Measurements from ENCODE around the gene DOCK3. TPM values are rescaled to one million over a fixed set of nuclear protein-coding genes. Genes with fewer than 3 reads are reported as not detected.

The DOCK3 gene
- total RNA-seq, 1 experiment from 2014 or later: 5.6 TPM

DNA sequence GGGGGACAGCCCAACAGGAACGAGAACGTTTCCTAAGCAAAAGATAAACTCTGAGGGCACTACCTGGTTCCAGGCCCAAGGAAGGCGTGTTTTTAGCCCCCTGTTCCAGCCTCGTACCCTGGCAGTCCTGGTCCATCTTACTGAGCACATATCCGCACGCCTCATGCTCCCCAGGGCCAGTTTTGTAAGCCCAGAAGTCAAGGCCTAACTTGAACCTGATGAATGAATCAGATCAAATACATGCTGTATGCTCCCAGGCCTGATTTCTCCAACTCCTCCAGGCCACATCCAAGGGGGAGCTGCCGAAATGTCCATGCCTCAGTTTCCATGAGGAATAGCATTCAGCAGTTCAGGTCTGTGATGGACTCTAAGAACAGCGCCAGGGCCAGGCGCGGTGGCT lies 14.3 kb upstream of the DOCK3 start:
- no peak overlapping the region for H3K27ac Mint-ChIP-seq

DNA sequence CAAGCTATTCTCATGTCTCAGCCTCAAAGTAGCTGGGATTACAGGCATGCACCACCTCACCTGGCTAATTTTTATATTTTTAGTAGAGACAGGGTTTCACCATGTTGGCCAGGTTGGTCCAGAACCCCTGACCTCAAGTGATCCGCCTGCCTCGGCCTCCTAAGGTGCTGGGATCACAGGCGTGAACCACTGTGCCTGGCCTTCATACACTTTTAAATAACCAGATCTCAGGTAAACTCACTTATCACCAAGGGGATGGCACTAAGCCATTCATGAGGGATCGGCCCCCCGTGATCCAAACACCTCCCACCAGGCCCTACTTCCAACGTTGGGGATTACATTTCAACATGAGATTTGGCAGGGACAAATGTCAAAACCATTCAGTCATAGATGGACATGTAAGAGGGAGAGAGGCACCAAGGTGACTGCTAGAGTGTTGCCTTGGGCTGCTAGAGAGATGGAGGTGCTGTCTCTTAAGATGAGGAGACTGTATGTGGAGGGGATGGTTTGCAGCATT lies 13.3 kb upstream of the DOCK3 start:
- ChIA-PET POLR2A (no interaction called here), CTCF (no interaction called here)
- Mint-ChIP-seq H3K9me3 (no peaks in the 10 kb centered on the region), H3K4me1 (peaks cover under 1% of the 10 kb centered on the region; the same call in 1 of the 2 replicates), H3K4me3 (no peak overlapping the region), H3K27me3 (ENCODE audit: low read depth) (peaks cover 3% of the 10 kb centered on the region; the same call in 1 of the 2 replicates), H3K36me3 (no peaks in the 10 kb centered on the region), H3K27ac (no peak overlapping the region)
- DNase-seq (ENCODE audit: low spot score) (no peak), ATAC-seq (no peak)
- TF ChIP-seq, protein P1, sequence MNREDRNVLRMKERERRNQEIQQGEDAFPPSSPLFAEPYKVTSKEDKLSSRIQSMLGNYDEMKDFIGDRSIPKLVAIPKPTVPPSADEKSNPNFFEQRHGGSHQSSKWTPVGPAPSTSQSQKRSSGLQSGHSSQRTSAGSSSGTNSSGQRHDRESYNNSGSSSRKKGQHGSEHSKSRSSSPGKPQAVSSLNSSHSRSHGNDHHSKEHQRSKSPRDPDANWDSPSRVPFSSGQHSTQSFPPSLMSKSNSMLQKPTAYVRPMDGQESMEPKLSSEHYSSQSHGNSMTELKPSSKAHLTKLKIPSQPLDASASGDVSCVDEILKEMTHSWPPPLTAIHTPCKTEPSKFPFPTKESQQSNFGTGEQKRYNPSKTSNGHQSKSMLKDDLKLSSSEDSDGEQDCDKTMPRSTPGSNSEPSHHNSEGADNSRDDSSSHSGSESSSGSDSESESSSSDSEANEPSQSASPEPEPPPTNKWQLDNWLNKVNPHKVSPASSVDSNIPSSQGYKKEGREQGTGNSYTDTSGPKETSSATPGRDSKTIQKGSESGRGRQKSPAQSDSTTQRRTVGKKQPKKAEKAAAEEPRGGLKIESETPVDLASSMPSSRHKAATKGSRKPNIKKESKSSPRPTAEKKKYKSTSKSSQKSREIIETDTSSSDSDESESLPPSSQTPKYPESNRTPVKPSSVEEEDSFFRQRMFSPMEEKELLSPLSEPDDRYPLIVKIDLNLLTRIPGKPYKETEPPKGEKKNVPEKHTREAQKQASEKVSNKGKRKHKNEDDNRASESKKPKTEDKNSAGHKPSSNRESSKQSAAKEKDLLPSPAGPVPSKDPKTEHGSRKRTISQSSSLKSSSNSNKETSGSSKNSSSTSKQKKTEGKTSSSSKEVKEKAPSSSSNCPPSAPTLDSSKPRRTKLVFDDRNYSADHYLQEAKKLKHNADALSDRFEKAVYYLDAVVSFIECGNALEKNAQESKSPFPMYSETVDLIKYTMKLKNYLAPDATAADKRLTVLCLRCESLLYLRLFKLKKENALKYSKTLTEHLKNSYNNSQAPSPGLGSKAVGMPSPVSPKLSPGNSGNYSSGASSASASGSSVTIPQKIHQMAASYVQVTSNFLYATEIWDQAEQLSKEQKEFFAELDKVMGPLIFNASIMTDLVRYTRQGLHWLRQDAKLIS (CRISPR knock-in tag; IDR thresholded peaks at IDR 0.05; ENCODE audit: borderline replicate concordance): no peak
- TF ChIP-seq, protein P2, sequence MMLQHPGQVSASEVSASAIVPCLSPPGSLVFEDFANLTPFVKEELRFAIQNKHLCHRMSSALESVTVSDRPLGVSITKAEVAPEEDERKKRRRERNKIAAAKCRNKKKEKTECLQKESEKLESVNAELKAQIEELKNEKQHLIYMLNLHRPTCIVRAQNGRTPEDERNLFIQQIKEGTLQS (CRISPR knock-in tag; conservative IDR thresholded peaks at IDR 0.05): no peak

More for the DNA sequence above, 14.3 kb upstream of the DOCK3 start:
- Mint-ChIP-seq H3K27me3 (ENCODE audit: low read depth) (peaks cover 3% of the 10 kb centered on the region; the same call in 1 of the 2 replicates), H3K4me1 (no peaks in the 10 kb centered on the region), H3K36me3 (no peaks in the 10 kb centered on the region), H3K4me3 (no peak overlapping the region), H3K9me3 (no peaks in the 10 kb centered on the region)
- CTCF ChIA-PET: interaction anchor here (0.6 kb wide), 1 partner anchor 535 kb away, joined by 3 read pairs; no protein-coding TSS in a partner anchor
- ATAC-seq (no peak), DNase-seq (ENCODE audit: low spot score) (peak; percentile 5)
- TF ChIP-seq NR2C2 (CRISPR knock-in tag; IDR thresholded peaks at IDR 0.05) (no peak), ZNF317 (CRISPR knock-in tag; IDR thresholded peaks at IDR 0.05; ENCODE audit: borderline replicate concordance, low read depth) (no peak), NFATC4 (CRISPR knock-in tag; IDR thresholded peaks at IDR 0.05) (no peak), GRHL2 (CRISPR knock-in tag; IDR thresholded peaks at IDR 0.05; ENCODE audit: insufficient replicate concordance, severe bottlenecking) (no peak), ZNF232 (CRISPR knock-in tag; IDR thresholded peaks at IDR 0.05) (no peak), NR1H2 (CRISPR knock-in tag; IDR thresholded peaks at IDR 0.05) (no peak), ATF1 (CRISPR knock-in tag; IDR thresholded peaks at IDR 0.05) (no peak), JUN (CRISPR knock-in tag; IDR thresholded peaks at IDR 0.05) (no peak), GABPB1 (CRISPR knock-in tag; IDR thresholded peaks at IDR 0.05) (no peak), NFYB (CRISPR knock-in tag; conservative IDR thresholded peaks at IDR 0.05; ENCODE audit: low read depth) (no peak)
- TF ChIP-seq, protein P3, sequence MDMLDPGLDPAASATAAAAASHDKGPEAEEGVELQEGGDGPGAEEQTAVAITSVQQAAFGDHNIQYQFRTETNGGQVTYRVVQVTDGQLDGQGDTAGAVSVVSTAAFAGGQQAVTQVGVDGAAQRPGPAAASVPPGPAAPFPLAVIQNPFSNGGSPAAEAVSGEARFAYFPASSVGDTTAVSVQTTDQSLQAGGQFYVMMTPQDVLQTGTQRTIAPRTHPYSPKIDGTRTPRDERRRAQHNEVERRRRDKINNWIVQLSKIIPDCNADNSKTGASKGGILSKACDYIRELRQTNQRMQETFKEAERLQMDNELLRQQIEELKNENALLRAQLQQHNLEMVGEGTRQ (CRISPR knock-in tag; IDR thresholded peaks at IDR 0.05): no peak
- TF ChIP-seq, protein P4, sequence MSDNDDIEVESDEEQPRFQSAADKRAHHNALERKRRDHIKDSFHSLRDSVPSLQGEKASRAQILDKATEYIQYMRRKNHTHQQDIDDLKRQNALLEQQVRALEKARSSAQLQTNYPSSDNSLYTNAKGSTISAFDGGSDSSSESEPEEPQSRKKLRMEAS (CRISPR knock-in tag; IDR thresholded peaks at IDR 0.05): no peak
- TF ChIP-seq, protein P5, sequence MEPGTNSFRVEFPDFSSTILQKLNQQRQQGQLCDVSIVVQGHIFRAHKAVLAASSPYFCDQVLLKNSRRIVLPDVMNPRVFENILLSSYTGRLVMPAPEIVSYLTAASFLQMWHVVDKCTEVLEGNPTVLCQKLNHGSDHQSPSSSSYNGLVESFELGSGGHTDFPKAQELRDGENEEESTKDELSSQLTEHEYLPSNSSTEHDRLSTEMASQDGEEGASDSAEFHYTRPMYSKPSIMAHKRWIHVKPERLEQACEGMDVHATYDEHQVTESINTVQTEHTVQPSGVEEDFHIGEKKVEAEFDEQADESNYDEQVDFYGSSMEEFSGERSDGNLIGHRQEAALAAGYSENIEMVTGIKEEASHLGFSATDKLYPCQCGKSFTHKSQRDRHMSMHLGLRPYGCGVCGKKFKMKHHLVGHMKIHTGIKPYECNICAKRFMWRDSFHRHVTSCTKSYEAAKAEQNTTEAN (CRISPR knock-in tag; IDR thresholded peaks at IDR 0.05): no peak
- TF ChIP-seq, protein P6, sequence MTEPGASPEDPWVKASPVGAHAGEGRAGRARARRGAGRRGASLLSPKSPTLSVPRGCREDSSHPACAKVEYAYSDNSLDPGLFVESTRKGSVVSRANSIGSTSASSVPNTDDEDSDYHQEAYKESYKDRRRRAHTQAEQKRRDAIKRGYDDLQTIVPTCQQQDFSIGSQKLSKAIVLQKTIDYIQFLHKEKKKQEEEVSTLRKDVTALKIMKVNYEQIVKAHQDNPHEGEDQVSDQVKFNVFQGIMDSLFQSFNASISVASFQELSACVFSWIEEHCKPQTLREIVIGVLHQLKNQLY (CRISPR knock-in tag; IDR thresholded peaks at IDR 0.05): no peak
- TF ChIP-seq, protein P7, sequence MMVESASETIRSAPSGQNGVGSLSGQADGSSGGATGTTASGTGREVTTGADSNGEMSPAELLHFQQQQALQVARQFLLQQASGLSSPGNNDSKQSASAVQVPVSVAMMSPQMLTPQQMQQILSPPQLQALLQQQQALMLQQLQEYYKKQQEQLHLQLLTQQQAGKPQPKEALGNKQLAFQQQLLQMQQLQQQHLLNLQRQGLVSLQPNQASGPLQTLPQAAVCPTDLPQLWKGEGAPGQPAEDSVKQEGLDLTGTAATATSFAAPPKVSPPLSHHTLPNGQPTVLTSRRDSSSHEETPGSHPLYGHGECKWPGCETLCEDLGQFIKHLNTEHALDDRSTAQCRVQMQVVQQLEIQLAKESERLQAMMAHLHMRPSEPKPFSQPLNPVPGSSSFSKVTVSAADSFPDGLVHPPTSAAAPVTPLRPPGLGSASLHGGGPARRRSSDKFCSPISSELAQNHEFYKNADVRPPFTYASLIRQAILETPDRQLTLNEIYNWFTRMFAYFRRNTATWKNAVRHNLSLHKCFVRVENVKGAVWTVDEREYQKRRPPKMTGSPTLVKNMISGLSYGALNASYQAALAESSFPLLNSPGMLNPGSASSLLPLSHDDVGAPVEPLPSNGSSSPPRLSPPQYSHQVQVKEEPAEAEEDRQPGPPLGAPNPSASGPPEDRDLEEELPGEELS (CRISPR knock-in tag; IDR thresholded peaks at IDR 0.05): no peak
- TF ChIP-seq, protein P8, sequence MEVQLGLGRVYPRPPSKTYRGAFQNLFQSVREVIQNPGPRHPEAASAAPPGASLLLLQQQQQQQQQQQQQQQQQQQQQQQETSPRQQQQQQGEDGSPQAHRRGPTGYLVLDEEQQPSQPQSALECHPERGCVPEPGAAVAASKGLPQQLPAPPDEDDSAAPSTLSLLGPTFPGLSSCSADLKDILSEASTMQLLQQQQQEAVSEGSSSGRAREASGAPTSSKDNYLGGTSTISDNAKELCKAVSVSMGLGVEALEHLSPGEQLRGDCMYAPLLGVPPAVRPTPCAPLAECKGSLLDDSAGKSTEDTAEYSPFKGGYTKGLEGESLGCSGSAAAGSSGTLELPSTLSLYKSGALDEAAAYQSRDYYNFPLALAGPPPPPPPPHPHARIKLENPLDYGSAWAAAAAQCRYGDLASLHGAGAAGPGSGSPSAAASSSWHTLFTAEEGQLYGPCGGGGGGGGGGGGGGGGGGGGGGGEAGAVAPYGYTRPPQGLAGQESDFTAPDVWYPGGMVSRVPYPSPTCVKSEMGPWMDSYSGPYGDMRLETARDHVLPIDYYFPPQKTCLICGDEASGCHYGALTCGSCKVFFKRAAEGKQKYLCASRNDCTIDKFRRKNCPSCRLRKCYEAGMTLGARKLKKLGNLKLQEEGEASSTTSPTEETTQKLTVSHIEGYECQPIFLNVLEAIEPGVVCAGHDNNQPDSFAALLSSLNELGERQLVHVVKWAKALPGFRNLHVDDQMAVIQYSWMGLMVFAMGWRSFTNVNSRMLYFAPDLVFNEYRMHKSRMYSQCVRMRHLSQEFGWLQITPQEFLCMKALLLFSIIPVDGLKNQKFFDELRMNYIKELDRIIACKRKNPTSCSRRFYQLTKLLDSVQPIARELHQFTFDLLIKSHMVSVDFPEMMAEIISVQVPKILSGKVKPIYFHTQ (CRISPR knock-in tag; IDR thresholded peaks at IDR 0.05): no peak
- TF ChIP-seq, protein P9, sequence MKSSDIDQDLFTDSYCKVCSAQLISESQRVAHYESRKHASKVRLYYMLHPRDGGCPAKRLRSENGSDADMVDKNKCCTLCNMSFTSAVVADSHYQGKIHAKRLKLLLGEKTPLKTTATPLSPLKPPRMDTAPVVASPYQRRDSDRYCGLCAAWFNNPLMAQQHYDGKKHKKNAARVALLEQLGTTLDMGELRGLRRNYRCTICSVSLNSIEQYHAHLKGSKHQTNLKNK (CRISPR knock-in tag; IDR thresholded peaks at IDR 0.05): no peak
- POLR2A ChIA-PET: no interaction called here

Measured in WTC11 (cell line).